Activated CD8-positive, alpha-beta memory T cell treated with anti-CD3 and anti-CD28 coated beads for 4 hours (primary cell): ENCODE data around the gene KCNMB3.
"Not testable (repeated sequence)": the region's sequence is repeated elsewhere in the genome, so short reads cannot be mapped to it uniquely, and the experiment has no call there.

Experiments
- DNase-seq, 2 donors: peaks; one replicate each; pipeline ENCODE4 v3.0.0-alpha.2; 2020; ENCODE audit warnings: low read depth in 2 of 2

KCNMB3 gene

DNA sequence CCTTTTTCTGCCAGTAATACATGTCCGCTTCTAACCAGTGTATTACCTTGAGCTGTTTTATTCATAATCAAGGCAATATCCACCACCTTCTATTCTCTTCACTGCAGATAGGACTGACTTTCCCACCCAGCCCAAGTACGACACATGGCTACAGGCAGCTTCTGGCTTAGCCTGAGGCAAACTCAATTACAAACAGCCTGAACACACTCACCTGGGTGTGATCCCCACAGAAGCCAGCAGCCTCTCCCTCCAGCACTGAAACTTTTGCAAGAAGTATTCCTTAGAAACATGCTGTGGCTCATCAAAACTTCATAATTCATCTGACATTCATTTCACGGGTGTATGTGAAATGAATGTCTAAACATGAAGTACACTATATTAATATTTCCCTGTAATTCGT is 13.5 kb upstream of the KCNMB3 start:
- DNase-seq, result no peak

DNA sequence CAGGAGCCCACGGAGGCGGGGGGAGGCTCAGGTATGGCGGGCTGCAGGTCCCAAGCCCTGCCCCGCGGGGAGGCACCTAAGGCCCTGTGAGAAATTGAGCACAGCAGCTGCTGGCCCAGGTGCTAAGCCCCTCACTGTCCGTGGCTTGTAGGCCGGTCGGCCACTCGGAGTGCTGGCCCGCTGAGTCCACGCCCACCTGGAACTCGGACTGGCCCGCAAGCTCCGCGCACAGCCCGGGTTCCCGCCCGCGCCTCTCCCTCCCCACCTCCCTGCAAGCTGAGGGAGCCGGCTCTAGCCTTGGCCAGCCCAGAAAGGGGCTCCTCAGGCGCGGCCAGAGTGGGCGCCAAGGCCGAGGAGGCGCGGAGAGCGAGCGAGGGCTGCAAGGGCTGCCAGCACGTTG is 12.2 kb upstream of the KCNMB3 start:
- DNase-seq, result no peak

DNA sequence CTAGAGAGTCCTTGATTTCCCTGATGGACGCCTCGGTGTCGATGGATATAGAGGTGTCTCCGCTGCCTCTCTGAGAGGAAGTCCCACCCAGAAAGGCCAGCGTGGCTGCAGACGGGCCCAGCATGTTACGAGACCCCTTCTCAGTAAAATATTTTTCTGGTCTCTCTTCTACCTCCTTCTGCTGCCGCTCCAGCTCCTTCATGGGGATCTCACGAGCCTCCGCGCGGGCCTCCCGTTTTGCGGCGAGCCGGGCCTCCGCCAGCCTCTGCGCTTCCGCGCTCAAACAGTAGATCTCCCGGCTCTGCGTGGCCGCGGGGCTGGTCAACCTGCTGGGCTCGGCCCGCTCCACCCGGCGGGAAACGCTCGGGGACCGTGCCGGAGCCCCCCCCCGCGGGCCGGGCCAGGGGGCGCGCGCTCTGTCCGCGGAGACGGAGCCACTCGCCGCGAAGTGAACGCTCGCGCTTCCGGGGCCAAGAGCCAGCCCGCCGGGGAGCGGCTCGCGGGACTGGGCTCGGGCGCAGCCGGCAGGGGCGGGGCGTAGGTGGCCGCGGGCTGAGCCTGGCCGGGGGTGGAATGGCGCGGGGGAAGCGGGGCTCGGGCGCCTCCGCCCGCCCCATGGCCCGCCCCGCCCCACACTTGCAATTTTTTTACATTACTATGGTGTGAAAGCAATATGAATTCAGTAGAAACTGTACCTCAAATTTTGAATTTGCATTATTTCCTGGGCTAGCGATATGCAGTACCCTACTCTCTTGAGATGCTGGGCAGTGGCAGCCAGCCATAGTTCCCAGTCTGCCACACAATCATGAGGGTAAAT is 10.2 kb upstream of the KCNMB3 start:
- peak; percentile 40 to 48 for DNase-seq

DNA sequence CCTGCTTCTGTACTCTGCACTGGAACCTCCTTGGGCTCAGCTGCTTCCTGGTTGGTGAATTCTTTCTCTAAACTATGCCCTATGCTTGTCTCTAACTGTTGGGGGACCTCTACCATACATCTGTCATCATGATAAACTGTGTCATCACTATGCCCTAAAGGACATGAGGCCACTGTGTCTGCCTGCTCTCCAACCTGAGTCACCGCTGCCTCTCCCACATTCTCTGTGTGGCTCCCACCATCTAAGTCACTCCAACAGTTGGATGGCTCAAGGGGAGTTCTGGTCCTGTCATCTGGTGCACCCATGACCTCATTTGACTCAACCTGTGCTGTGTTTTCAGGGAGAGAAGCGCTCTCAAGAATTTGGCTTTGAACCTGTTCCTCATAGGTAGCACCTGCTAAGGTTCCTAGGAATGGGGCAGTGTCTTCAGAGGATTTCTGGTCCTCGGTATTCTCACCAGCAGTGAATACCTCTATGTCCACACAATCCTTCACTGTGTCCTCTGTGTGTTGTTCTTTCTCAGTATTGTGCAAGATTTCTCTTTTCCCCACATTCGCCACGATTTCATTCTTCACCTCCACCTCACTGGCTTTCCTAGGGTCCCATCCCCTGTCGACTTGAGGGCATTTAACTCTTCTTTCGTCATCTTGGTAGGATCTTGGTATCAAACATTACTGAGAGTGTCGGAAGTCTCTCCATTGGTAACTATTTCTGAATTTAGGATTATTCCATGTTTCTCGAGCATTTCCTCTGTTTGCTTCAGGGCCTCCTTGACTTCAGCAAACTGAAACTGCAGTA is 9.2 kb upstream of the KCNMB3 start:
- DNase-seq, result not testable (repeated sequence)

DNA sequence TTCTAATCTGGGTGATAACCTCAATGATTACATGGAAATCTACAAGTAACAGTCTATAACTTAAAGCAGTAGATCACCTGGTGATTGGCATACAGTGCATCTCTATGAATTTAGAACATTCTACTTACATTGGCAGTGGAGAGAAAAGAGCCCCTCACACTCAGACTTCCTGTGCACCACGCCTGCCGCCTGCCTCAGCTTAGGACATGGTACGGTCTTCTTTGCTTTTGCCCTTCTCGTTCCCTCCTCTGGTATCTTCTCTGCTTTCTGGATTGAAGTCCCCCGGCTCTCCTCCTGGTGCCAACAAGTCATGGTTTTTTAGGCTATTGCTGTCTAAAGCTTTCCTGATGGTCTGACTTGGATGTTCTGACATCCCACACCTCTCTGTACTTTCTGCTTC is 7.9 kb upstream of the KCNMB3 start:
- no peak for DNase-seq

DNA sequence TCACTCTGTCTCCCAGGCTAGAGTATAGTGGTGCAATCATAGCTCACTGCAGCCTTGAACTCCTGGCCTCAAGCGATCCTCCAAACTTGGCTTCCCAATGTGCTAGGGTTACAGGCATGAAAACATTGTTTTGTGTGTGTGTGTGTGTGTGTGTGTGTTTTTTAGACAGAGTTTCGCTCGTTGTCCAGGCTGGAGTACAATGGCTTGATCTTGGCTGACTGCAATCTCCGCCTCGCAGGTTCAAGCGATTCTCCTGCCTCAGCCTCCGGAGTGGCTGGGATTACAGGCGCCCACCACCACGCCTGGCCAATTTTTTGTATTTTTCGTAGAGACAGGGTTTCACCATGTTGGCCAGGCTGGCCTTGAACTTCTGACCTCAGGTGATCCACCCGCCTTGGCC is 6.8 kb upstream of the KCNMB3 start:
- DNase-seq, result not testable (repeated sequence)

DNA sequence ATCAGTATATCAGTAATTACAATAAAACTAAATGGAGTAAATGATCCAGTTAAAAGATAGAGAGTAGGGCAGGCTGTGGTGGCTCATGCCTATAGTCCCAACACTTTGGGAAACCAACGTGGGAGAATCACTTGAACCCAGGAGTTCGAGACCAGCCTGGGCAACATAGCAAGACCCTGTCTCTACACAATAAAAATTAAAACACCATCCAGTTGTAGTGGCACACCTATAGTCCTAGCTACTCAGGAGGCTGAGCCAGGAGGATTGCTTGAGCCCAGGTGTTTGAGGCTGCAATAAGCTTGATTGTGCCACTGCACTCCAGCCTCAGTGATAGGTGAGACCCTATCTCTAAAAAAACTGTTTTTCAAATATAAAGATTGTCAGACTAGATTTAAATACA is 5.9 kb upstream of the KCNMB3 start:
- no peak for DNase-seq

DNA sequence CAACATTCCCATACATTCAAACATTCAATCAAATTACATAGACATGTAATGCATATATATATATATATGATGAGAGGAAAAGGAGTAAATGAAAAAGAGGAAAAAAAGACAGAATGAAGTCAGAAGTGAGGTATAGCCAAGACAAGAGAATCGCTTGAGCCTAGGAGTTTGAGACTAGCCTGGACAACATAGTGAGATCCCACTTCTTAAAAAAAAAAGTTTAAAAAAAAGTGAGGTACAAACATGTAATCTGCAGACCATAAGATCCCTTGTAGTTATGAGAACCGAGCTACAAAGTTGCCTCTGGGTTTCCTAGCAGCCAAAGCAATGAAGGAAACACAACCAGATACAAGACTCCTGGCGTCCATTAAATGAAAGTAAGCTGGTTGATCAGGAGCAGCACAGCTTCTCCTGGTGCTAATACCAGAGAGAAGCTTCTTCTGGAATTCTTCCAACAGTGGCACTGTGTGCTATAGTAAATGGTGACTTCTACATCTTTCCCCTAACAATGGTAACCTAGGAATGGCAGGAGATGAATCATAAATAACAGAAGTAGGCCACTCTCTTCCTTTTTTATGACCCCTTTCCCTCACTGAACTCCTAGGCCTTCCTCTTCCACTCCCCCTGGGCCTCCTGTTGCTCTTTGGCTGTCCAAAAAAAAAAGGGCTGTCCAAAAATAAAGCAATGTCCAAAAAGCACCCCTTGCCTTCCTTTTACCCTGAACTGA is 3.5 kb downstream of the KCNMB3 start:
- DNase-seq, result no peak

DNA sequence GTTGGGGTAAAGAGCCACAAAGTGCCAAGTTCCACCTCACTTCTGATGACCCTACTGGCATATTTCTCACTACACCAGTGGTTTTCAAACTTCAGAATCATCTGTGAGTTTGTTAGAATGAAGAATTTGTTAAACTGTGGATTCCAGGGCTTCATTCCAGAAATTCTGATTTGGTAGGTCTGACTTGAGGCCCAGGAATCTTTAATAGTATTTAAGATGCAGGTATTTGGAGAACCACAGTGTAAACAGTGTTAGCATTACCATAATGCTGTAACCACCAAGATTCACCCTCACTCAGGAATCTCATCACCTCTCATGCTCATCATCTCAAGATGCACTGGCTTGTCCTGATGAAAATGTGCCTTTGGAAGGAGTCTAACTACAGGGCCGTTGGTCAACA is 6.0 kb downstream of the KCNMB3 start:
- DNase-seq, result no peak

DNA sequence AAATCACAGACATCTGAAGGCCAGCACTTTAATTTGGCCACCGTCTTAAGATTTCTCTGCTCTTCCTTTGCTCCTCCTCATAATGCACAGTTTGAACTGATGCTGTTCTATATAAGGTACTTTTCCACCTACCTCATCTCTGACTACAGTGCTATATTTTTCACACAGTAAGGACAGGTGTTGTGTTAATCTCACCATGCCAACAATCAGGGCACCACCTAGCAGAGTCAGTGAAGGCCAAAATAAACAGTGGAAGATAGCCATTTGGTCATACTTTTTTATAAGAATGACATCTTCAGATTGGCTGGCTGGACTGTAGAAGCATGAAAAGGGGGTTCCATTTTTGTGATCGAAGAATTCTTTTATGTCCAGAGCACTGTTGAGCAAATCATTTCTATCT is 8.1 kb downstream of the KCNMB3 start:
- not testable (repeated sequence) for DNase-seq

DNA sequence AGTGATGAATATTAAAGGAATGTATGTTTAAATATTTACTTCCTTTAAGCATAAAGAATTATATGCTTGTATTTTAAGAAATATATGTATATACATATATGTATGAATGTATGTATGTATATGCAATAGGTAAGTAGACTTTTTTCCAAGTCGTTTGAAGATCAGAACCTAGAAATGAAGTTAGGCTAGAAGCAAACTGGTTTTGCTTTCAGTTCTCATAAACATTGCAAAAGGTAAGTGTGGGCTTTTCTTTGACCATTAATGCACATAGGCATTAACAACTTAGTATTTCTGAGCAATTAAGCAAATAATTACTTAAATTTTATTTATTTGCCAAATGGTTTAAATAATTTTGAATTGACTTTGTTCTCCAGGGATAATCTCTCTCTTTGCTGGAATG is 10.6 kb downstream of the KCNMB3 start:
- not testable (repeated sequence) for DNase-seq

DNA sequence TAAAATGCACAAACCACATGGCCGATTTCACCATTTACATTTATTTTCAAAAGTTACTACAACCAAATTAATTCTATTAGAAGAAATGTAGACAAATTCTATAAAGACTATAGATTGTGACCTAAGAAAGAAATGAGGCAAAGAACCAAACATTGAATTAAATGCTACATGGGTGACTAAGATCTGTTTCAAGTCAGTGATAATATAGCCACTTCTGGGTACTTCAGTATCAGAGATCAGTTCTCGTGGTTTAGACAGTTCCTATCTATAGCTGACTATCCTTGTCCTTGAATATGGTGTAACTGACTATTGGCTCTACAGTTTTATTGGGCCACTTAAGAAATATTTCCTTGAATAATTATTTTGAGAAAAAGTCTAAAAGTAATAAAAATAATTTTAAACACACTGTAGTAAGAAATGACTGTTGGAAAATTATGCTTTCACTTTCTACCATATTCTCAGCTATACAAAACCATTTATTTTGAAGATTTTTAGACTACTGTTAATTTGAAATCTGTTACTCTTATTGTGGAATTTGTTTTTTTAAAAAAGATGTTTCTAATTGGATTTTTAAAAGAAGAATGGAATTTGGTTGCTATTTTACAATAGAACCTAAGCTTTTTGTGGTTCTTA is 14.1 kb downstream of the KCNMB3 start:
- DNase-seq, result no peak

DNA sequence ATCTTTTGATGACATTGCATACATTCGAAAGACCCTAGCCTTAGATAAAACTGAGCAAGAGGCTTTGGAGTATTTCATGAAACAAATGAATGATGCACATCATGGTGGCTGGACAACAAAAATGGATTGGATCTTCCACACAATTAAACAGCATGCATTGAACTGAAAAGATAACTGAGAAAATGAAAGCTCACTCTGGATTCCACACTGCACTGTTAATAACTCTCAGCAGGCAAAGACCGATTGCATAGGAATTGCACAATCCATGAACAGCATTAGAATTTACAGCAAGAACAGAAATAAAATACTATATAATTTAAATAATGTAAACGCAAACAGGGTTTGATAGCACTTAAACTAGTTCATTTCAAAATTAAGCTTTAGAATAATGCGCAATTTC is 16.7 kb downstream of the KCNMB3 start:
- DNase-seq, result no peak

DNA sequence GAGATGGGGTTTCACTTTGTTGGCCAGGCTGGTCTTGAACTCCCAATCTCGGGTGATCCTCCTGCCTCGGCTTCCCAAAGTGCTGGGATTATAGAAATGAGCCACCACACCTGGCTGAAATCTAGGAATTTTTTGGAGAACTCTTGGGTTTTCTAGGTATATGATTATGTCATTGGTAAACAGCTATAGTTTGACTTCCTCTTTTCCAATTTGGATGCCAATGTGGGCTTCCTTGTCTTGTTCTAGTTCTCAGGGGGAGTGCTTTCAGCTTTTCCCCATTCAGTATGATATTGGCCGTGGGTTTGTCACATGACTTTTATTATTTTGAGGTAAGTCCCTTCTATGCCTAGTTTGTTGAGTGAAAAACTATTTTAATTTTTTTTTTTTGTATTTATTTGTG is 17.9 kb downstream of the KCNMB3 start:
- no peak for DNase-seq

DNA sequence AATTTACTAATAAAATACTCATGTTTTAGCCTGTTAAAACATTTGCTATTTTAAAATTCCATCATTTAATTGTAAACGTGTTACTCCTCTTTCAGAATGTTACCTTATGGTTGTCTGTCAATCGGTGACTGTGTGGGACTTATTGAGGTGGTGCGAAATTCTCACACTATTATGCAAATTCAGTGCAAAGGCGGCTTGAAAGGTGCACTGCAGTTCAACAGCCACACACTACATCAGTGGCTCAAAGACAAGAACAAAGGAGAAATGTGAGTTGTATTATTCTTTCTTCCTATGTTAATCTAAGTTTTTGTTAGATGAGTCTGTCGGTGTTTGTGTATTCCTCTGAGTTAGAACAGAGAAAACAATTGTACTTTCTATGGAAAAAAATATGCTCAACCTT is 21.7 kb downstream of the KCNMB3 start:
- DNase-seq, result no peak

DNA sequence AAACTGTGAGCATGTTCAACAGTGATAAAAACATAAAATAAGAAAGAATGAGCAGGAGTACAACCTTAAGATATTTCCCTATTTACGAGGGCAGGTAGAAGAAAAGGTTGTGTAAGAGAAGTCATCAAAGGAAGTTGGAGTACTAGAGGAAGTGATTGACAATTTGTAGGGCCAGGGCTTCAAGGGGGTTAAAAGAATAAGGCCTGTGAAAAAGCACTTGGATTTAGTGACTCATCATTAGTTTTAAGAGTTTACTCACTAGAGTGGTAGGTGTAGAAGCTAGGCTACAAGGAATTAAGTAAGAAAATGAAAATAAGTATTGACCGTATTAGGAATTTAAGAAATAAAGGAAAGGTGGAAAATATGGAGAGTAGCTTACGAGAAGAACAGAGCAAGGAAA is 23.6 kb downstream of the KCNMB3 start:
- DNase-seq, result no peak

DNA sequence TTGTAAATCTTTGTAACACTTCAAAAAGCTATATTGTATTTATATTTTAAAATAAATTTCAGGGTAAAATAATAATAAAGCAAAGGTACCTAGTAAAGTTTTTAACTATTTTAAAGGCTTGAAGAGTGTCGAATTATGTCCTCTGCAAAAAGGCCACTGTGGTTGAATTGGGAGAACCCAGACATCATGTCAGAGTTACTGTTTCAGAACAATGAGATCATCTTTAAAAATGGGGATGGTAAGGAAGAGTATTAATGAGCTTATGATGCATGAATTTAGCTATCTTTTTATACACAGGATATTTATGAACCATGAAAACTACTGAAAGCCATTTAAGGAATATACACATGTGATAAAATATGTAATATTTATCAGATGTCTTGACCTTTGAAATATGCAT is 26.3 kb downstream of the KCNMB3 start:
- DNase-seq, result no peak

DNA sequence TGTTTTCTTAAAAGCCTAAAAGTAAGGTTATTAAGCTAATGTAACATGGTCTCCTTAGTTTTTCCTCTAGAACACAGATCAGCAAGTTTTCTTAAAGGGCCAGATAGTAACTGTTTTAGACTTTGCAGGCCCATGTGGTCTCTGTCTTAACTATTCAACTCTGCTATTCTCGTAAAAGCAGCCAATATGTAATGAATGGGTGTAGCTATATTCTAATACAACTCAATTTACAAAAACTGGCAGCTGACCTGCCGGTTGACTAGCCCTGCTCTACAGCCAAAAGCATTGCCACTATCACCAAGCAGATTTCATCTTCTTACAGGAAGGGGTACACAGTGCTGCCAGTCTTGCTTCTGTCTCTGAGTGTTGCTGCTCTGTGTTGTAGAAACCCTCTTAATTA is 27.4 kb downstream of the KCNMB3 start:
- DNase-seq, result no peak

DNA sequence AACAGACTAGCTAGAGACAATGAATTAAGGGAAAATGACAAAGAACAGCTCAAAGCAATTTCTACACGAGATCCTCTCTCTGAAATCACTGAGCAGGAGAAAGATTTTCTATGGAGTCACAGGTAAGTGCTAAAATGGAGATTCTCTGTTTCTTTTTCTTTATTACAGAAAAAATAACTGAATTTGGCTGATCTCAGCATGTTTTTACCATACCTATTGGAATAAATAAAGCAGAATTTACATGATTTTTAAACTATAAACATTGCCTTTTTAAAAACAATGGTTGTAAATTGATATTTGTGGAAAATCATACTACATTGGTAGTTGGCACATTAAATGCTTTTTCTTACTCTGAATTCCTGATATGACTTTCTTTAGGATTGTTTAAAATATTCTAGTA is 32.7 kb downstream of the KCNMB3 start:
- not testable (repeated sequence) for DNase-seq

DNA sequence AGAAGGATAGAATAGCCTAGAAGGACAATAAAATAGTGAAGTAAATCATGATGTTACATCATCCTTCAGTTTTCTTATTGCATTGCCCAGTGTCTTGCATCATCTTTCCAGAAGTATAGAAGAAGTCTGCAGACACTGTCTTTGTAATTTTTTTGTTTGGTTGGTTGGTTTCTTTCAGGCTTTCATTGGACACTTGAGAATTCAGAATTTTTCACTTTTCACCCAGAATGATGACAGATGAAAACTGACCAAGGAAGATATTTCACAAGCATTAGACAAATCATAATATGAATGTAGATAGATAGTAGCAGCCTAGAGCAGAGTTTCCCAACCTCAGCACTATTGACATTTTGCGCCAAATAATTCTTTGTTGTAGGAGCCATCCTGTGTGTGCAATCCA is 35.4 kb downstream of the KCNMB3 start:
- DNase-seq, result not testable (repeated sequence)

DNA sequence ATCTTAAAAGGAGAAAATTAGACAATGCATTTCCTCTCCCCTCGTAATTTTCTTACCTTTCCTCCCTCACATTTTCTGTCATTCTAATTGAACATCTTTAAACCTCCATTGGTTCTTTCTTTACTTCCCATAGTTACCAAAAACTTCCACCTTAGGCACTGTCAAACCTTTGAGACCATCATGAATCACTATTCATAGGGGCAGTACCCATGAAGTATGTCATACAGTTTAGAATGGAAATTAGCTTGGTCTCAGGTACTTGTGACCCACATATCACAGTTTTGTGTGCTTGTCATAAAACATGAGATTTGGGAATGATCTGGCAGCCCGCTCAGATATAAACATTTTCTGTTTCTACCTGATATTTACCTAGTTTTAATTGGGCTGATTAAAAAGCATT is 50.1 kb downstream of the KCNMB3 start:
- DNase-seq, result no peak

DNA sequence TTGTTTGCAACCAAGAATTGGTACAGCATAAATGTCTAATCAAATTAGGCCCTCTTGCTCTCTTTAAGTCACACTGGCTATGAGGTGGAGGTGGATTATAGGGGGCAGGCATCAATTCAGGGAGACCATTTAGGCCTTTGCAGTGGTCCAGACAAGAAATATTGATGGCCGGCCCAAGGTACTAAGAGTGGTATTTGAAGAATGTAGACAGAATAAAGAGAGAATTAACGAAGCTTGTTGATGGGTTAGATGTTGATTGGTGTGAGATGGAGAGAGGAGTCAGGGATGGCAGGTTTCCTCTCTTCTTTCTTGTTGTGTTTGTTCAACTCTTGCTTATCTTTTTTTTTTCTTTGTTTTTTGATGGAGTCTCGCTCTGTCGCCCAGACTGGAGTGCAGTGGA is 54.2 kb downstream of the KCNMB3 start:
- DNase-seq, result no peak
